HG02840 (cell line): ENCODE measurements around the gene TMEM140.
A peak's percentile ranks its signal among the peaks of the same experiment; 100 is the strongest.
"Not testable (repeated sequence)": the region's sequence is repeated elsewhere in the genome, so short reads cannot be mapped to it uniquely, and the experiment has no call there.

ENCODE experiments used
- ATAC-seq: cut with Tn5 transposase; IDR thresholded peaks from one replicate; pipeline ENCODE4 v1.9.1; 2021; ENCODE audit warnings: mild to moderate bottlenecking, moderate library complexity, moderate number of reproducible peaks; ENCODE audit not compliant: unreplicated experiment, low FRiP score

Gene TMEM140

DNA sequence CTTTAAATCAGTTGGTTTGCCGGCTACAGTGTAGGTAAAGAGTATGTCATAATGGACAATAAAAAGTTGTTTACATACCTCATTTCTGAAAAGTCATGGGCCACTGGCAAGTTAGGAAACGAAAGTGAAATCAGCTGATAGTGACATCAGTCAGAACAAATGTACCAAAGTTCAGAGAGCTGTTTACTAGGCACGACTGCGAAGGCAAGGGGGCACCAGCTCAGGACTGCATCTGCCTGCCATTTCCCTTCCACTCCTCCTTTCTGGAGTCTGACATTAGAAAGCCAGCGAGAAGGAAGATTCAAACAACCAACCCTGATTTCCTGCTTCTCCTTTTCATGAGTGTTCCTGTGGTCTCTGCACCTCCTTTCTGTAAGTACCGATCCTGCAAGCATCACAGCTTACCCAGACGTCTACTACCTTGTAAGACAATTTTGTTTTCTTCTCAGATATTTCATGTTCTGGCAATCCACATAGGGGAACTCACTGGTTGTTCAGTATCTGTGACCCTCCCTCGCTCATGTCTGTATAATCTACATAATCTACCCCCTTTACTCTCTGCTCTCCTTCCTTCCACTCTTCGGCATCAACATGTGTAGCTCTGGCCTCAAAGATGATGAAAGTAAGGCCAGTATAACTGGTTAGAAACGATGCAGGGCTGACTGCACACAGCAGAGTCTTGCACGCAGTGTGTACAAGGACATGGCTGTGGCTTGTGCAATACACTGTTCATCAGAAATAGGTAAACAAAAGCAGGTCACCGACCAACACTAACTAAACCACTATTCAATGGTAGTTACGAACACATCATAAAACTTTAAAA is at the start of gene TMEM140:
Gene TMEM140, plus strand, starts transcription at position 174 of the 823 bp plus-strand sequence. CDS start 16,370 bp downstream, outside the sequence.
- peak; percentile 58 for ATAC-seq

DNA sequence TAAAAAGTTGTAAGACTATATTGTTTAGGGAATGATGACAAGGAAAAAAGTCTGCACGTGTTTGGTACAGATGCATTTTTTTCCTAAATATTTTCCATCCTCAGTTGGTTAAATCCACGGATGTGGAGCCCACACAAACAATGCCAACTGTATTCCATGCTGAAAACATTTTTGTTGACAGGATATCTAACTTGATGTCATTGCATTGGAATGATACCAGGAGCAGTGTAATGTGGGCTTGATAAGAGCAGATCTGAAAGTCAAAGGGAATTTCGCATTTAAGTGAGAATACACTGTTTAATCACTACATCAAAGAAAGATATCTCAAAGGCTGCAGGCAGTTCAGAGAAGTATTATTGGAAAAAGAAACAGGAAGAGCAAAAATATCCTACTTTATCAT is 49.5 kb upstream of the TMEM140 start:
- no peak for ATAC-seq

DNA sequence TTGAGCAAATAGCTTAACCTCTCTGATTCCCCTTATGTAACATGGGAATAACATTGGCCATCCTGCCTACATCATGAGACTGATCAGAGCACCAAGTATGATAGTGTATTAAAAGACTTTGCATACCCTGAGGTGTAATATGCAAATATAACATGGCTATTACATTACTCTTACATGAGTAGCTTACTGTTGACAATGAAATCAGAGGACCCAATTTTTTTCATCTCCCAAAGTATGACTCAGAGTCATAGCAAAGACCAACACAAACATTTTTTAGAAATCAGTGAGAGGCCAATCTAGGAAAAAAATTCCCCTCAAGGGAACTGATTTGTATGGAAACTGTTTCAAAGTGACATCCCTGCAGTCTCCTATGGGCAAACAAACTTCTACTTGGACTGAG is 47.0 kb upstream of the TMEM140 start:
- ATAC-seq = no peak

DNA sequence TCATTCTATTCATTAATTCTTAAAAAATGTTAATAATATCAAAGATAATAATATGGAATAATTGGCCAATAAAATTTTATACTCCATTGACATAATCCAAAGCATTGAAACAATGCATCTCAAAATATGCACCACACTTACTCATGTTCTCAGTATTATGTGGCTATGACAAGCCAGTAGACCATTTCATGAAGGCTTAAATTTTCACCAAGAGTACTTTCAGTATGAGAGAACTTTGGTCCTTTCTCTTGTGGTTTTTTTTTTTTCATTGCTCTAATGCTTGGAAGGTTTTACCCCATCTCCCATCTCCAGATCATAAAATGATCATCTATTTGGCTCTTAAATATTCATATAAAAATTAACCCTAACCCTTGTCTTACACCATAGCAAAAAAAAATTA is 45.5 kb upstream of the TMEM140 start:
- ATAC-seq = peak; percentile 85

DNA sequence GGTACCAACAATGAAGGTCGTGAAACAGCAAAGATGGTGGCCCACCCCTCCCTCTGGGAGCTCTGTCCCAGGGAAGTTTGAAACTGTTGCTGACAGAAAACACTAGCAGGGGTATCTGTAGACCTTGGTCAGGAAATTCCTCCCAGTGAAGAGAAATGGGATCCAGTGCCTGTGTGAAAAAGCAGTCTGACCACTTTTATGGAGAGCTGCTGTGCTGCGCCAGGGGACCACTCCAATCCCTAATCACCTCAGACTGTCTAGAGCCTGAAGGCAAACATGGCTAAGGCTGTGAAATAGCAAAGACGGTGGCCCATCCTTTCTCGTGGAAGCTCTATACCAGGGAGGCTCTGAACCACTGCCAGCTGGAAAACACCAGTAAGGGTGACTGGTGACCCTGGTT is 38.3 kb upstream of the TMEM140 start:
- no peak for ATAC-seq

DNA sequence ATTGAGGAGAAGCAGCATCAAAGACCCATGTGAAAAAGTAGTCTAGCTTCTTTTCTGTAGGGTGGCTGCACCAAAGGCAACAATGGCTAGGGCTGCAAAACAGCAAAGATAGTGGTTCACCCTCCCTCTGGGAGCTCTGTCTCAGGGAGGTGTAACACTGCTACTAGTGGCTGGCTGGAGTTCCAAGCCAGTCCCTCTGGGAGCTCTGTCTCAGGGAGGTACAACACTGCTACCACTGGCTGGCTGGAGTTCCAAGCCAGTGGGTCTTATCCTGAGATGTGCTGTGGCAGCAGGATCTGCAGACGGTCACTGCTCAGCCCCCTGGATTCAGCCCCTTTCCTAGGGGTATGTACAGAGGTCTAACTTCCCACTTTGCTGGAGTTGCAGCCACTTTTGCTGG is 37.9 kb upstream of the TMEM140 start:
- no peak for ATAC-seq

DNA sequence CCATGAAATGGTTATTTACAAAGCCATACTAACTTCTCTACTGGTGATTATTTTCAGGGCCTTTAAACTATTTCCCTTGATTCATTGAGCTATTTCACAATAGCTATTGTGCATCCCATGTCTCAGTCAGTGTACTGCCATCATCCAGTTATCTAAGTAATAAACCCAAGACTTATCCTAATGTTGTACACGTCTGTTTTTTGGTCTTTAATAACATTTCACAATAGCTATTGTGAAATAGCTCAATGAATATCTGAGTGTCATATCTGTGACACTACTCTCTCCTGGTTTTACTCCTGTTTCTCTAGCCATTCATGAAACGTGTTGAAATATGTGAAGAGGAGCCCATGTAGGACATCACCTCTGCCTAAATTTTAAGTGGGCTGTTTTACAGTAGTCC is 36.5 kb upstream of the TMEM140 start:
- no peak for ATAC-seq

DNA sequence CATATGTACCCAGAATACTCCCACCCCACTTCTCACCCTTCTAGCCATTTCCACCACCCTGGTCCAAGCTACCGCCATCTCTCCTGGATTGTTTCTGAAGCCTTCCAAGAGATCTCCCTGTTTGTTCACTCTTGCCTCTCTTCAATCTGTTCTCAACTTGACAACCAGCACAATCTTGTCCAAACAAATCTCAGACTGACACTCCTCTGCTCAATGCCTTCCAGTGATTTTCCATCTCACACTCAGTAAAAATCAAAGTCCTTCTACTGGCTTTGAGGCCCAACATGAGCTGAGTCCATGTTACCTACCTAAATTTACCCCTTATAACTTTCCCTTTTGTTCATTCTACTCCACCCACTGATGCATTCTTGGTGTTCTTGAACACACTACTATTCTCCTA is 33.2 kb upstream of the TMEM140 start:
- ATAC-seq = no peak

DNA sequence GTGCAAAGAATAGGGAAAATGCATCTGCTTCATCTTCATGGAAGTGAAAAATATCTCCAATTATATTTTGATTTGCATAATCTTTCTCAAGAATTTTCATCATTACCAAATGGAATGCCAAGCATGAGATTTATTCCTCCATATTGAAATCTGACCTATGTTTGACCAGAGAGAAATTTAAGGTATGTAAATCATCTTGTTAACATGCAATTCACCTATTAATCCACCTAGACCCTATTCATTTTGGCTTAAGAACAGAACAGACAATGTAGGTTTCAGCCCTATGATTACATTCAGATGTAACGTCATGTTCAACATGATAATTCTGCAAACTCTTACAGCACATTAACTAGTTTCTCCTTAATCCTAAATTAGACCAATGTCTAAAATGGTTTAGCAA is 30.8 kb upstream of the TMEM140 start:
- ATAC-seq = no peak

DNA sequence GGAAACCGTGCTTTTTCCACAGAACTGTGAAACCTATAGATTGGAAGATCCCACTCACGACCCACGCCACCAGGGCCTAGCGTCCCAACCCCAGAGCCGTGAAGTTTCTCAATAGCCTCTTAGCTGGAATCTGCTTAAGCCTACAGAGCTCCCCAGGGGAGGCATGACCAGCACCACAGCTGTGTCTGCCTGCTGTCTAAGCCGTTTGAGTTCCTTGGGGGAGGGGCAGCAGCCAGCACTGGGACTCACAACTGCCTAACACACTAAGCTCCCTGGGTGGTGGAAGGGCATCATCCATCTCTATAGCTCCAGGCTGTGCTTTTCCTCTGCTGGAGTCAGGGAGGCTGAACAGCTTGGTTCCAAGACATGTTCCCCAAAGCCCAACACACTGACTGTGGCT is 26.0 kb upstream of the TMEM140 start:
- no peak for ATAC-seq

DNA sequence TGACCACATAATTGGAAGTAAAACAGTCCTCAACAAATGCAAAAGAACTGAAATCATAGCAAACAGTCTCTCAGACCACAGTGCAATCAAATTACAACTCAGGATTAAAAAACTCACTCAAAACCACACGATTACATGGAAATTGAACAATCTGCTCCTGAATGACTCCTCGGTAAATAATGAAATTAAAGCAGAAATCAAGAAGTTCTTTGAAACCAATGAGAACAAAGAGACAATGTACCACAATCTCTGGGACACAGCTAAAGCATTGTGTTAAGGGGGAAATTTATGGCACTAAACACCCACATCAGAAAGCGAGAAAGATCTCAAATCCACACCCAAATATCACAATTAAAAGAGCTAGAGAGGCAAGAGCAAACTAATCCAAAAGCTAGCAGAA is 23.2 kb upstream of the TMEM140 start:
- not testable (repeated sequence) for ATAC-seq

DNA sequence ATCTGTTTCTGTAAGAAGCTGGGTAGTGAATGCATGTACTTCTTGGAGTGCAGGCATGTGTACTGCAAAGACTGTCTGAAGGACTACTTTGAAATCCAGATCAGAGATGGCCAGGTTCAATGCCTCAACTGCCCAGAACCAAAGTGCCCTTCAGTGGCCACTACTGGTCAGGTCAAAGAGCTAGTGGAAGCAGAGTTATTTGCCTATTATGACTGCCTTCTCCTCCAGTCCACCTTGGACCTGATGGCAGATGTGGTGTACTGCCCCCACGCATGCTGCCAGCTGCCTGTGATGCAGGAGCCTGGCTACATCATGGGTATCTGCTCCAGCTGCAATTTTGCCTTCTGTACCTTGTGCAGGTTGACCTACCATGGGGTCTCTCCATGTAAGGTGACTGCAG is 18.9 kb upstream of the TMEM140 start:
- no peak for ATAC-seq

DNA sequence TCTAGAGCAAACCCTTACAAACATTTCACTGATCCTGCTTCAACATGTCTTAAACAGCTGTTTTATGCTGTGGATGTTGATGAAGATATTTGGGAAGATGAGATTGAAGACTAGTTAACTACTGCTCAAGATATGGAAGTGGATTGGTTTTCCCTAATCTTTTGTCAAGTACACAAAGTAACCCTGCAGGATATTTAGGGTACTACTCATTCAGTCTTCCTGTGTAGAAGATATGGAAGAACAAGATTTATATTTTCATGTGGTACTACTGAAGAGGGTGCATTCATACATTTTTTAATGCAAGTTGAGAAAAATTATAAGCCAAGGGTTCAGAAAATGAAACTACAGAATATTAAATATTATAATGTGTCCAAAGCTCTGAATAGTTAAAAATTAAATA is 18.3 kb upstream of the TMEM140 start:
- no peak for ATAC-seq

DNA sequence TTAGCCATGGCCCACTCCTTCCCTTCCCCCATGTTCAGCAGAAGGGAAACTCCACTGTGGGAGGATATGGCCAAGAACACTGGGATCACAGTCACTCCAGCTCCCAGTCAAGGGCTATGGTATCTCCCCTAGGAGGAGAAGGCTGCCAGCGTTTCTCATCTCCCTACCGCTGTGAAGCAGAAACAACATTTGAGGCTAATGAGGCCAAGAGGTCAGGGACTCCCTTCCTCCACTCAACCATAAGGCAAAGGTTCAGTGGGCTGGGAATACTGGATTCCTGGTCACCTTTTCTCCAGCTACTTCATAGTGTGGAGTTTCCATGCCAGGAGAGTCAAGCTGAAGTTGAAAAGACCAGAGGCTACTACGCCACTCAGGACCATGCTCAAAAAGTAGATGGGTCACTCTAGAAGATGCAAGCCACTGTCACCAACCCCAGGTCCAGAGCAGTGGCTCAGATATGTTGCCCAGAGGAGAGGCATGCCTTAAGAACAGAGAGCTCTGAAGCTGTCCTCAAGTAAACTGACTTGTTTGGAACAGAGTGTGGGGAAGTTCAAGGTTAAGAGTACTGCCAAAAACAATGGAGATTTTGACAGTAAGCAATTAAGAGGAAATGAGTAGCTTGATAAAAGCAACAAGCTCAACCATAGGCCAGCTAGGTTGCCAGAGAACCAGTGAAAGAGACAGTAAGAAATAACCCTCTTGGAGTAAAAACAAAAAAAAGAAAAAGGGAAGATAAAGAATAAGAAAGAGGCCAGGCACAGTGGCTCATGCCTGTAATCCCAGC is 3.8 kb upstream of the TMEM140 start:
- no peak for ATAC-seq

DNA sequence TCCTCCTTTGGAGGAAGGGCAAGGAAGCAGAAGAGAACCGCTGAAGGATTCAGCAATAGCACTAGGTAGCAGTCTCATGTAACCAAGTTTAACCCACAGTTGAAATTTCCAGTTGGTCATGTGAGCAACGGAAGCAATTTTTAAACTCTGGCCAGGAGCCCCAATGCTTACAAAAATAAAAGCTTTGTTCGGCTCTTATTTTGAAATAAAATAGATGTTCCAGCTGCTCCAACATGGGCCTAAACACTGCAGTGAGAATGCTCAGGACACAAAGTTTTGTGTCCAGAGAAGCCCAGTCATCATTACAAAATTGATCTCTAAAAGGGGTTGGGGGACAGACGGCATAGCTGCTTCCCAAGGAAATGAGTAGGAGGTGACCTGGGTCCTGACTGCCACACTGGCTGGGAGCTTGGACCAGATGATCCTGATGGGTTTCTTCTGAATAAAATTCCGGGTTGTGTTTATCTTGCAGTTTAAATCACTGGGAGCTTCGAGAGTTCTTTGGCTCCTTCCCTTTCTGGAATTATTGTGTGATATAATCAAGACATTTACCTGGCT is 452 bp upstream of the TMEM140 start:
- ATAC-seq = peak; percentile 14

DNA sequence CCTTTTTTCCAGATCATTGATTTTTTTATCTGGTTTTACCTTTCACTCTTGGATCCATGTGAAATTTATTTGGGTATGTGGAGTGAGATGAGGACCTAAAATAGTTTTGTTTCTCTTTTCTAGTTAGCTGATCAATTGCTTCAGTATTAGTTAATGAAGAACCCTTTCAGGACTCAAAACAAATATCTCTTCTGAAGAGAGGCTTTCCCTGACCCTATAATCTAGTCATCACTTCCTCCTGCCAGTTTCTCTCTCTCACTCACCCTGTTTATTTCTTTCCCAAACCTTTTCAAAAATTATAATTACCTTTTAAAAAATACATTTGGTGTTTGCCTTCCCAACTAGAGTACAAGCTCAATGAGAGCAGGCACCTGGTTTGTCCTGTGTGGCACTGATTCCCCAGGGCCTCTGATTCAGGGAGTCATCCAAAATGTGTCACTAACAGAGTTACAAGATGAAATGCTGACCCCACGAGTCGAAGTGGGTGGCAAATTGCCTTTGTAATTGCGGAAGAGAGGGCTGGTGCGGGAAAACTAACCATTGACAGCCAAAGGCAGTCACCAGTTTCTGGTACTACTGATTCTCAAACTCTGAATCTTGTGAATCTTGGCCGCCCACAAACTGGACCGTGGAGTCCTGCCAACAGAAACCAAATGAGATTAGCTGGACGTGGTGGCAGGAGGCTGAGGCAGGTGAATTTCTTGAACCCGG is 2.4 kb downstream of the TMEM140 start:
- no peak for ATAC-seq

DNA sequence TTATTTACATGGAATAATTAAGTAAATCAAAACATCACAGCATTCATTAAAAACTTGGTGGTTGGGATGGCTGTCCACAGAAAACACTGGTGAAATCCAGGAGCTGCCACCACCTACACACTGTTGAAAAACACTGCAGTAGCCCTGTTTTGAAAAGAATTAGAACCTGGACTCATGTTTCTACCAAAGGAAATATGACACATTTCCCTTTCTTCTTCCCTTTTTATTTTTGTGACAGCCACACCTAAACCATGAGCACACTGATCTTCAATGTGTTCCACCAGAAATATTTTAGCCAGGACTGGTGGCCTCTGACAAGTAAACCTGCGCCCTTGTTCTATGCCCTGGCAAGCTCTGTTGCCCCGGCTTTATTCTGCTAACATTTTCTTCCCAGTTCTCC is 3.3 kb downstream of the TMEM140 start:
- no peak for ATAC-seq

DNA sequence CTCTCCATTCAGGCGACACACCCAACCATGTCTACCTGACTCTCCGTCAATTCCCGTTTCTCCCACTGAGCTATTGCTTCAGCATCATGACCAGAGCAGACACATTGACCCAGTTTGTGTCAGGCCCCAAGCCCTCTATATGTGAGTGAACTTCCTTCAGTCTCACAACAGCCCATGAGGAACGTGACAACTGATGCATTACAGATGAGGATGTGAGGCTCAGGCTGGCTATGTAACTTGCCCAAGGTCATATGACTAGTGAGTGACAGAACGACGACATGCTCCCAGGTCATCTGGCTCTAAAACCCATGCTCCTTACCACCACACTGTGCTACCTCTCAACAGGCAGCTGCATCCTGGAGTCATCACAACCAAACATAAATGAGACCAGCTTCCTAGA is 3.7 kb downstream of the TMEM140 start:
- no peak for ATAC-seq

DNA sequence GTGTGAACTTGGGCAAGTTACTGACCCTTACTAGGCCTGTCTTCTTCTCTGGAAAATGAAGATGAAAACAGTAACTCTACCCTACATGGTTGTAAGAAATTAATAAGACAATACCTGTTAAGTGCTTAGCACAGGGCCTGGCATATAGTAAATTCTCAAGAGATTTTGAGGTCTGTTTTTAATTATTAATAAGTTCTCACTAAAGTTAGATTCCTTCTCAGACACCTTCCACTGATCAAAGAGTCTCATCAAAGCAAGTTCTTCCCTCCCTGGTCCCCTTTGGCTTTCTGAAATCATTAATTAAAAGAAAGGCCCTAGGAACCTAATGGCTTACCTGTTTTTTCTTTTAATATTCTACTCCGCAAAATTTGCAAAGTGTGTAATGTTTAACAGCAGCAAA is 4.6 kb downstream of the TMEM140 start:
- no peak for ATAC-seq

DNA sequence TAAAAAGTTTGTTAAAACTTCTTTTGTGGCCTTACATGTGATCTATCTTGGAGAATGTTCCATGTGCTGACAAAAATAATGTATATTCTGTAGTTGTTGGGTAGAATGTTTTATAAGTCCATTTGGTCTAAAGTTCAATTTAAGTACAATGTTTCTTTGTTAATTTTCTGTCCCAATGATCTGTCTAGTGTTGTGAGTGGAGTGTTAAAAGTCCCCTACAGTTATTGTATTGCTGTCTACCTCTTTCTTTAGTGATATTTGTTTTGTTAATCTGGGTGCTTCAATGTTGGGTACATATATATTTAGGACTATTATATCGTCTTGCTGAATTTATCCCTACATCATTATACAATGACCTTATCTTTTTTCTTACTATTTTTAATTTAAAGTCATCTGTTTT is 6.9 kb downstream of the TMEM140 start:
- no peak for ATAC-seq

DNA sequence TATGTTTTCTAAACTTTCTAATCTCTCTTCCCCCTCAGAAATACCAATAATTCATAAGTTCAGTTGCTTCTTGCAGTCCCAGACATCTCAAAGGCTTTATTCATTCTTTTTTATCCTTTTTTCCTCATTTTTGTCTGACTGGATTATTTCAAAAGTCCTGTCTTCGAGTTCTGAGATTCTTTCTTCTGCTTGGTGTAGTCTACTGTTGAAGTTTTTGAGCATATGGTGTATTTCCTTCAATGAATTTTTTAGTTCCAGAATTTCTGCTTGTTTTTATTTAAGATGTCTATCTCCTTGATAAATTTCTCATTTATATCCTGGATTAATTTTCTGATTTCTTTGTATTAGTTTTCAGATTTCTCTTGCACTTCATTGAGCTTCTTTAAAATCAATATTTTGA is 8.4 kb downstream of the TMEM140 start:
- ATAC-seq = no peak
